ENCODE data around the gene VPS13A. TPM values are rescaled to one million over a fixed set of nuclear protein-coding genes. Genes with fewer than 3 reads are reported as not detected.

VPS13A gene
- total RNA-seq, 4 donors from 2014 or later: 20.4 to 33.5 (median 30.4) TPM

DNA sequence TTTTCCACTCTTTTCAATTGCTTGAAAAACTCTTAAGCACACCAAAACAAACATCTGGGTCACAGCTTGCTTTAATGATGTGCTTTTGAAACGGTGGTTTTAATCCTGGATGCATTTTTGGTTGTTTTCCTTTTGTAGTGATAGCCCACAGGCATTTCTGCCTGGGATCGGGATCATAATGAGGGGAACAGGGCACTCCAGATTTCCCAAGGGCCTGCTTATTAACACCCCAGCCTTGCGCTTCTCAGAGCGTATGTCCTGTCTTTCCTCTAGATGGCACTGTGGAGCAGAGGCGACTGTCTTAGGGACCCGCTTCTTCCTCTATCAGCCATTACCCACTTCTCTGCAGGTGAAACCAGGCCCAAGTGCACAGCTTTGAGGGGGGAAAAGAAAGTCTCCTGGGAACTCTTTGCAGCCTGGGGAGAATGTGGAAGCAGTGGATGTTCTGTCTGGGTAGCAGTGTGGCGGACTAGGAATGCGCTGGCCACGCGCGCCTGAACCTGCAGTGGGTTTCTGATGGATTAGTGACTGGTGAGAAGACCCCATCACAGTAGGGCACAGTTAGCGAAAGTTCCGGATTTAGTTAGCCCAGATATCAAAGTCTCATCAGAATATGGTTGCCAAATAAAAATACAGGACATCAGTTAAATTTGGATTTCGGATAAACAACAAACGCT, 280.7 kb downstream of the VPS13A start:
- DNase-seq (ENCODE audit: low spot score) (no peak), ATAC-seq (ENCODE audit: low FRiP score) (peak; percentile 85)
- TF ChIP-seq, protein P1, sequence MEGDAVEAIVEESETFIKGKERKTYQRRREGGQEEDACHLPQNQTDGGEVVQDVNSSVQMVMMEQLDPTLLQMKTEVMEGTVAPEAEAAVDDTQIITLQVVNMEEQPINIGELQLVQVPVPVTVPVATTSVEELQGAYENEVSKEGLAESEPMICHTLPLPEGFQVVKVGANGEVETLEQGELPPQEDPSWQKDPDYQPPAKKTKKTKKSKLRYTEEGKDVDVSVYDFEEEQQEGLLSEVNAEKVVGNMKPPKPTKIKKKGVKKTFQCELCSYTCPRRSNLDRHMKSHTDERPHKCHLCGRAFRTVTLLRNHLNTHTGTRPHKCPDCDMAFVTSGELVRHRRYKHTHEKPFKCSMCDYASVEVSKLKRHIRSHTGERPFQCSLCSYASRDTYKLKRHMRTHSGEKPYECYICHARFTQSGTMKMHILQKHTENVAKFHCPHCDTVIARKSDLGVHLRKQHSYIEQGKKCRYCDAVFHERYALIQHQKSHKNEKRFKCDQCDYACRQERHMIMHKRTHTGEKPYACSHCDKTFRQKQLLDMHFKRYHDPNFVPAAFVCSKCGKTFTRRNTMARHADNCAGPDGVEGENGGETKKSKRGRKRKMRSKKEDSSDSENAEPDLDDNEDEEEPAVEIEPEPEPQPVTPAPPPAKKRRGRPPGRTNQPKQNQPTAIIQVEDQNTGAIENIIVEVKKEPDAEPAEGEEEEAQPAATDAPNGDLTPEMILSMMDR (IDR thresholded peaks at IDR 0.05): peak in 1 of 3 donors; percentile 10

DNA sequence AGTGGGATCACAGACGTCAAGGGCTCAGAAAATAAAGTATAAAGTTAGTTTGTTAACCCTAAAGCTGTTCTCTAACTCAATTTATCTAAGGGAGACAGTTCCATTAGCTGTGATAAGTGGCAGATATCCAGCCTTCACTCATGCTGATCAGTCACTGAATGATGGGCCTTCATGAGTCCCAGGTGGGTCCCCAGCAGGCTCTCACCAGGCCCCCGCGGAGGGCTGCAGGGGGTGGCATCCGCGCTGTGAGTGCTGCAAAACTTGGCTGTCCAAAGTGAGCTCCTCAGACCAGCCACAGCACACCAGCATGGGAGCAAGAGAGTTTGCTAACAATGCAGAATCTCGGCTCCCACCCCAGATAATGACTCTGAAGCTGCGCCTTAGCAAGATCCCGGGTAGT, 283.6 kb downstream of the VPS13A start:
- TF ChIP-seq, protein P1 (IDR thresholded peaks at IDR 0.05): no peak
- DNase-seq (ENCODE audit: low spot score) (no peak), ATAC-seq (ENCODE audit: low FRiP score) (no peak)

DNA sequence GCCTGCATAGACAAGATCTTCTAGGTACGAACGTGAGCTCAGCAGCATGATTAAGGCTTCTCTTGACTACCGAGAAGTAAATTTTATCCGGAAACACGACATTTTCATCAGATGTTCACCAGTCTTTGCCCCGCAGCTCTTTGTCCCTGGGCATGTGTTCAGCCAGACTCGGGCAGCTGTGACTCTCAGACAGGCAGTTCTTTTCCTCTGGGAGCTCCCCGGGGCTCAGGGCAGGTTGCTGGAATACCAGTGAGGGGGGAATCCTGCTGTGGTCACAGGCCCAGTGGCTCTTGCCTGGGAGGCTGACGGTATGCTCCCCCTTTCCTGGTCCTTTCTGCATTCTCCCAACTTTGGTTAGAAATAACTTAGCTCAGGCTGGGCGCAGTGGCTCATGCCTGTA, 284.7 kb downstream of the VPS13A start:
- TF ChIP-seq, protein P1 (IDR thresholded peaks at IDR 0.05): no peak
- ATAC-seq (ENCODE audit: low FRiP score) (no peak), DNase-seq (ENCODE audit: low spot score) (no peak)

DNA sequence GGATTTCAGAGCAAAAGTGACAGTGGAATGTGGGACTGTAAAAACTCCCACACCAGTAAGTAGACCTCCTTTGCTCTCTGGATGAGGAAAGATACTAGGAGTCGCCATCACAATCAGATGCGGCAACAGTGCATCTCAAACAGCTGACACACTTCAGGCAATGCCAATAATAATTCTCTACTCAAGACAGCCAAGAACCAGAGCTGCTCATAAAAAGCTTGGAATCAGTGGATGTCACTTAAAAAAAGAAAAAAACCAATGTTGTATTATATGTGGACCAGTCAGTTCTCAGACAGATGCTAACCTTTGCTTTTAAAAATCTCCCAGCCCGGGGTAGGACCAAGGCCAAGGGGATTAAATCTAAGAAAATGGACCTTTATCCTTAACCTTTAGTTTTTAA, 285.8 kb downstream of the VPS13A start:
- DNase-seq (ENCODE audit: low spot score): no peak
- TF ChIP-seq, protein P1 (IDR thresholded peaks at IDR 0.05): no peak
- ATAC-seq (ENCODE audit: low FRiP score): no peak

DNA sequence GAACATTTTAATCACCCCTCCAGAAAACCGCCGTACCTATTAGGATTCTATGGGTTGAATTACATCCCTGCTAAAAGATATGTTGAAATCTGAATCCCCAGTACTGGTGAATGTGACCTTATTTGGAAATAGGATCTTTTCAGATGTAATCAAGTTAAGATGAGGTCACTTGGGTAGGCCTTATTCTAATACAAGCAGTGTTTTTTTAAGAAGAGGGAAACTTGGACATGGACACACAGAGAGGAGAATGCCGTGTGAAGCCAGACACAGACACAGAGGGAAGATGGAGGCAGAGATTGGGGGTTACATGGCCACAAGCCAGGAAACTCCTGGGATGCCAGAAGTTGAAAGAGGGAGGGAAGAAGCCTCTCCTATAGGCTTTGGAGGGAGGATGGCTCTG, 287.3 kb downstream of the VPS13A start:
- DNase-seq (ENCODE audit: low spot score): no peak
- TF ChIP-seq, protein P1 (IDR thresholded peaks at IDR 0.05): no peak
- no peak for ATAC-seq (ENCODE audit: low FRiP score)

DNA sequence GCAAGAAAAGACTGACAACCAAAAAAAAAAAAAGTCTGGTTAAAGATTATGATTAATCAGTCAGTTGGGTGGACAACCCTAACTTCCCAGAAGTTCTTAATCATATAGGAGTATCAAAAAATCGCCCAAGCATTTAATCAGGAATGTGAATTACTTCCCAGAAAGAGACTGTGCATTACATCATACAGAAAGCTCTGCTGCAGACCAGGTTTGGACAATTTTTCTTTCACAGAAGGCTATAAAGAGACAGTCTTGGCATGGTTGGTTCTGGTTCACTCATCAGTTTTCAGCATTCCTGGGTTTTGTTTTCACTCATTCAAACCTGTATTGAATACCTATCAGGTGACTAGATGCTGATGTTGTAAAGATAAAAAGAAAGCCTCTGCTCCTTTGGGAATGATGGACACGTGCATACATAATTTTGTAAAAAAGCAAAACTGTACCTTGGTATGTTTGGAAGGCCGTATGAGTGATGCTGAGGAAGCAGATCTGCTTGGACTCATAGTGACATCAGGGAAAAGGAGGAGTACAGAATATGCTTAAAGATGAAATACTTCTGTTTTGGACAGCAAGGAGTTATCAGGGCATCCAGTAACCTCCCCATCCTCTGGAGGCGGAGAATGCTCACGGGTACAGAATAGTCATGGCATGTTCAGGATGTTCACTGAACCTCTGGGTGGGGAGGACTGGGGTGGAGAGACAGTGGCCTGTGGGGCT, 292.3 kb downstream of the VPS13A start:
- DNase-seq (ENCODE audit: low spot score) (no peak), ATAC-seq (ENCODE audit: low FRiP score) (peak; percentile 60)
- TF ChIP-seq, protein P1 (IDR thresholded peaks at IDR 0.05): no peak

Other genes with a start within 250 kb of the VPS13A start
- gene FOXB2, start 157.9 kb upstream of the VPS13A start, total RNA-seq: not detected

Data from omental fat pad (tissue), 4 donors.